Measurements from ENCODE around the gene ZYX. TPM values are rescaled to one million over a fixed set of nuclear protein-coding genes. Genes with fewer than 3 reads are reported as not detected.
A peak's percentile ranks its signal among the peaks of the same experiment; 100 is the strongest.

Gene ZYX
- polyA plus RNA-seq, 3 donors = 40.6 to 234 (median 200) TPM

GRCh38 chr7:143360788-143361551 lies 20.2 kb upstream of the ZYX start:
- 31 to 57% (median 52%) methylated on average over 19 of the region's 19 CpGs for WGBS, 3 donors
- no peak overlapping the region for H3K27ac ChIP-seq (ENCODE audit: low read depth, low read length)

DNA sequence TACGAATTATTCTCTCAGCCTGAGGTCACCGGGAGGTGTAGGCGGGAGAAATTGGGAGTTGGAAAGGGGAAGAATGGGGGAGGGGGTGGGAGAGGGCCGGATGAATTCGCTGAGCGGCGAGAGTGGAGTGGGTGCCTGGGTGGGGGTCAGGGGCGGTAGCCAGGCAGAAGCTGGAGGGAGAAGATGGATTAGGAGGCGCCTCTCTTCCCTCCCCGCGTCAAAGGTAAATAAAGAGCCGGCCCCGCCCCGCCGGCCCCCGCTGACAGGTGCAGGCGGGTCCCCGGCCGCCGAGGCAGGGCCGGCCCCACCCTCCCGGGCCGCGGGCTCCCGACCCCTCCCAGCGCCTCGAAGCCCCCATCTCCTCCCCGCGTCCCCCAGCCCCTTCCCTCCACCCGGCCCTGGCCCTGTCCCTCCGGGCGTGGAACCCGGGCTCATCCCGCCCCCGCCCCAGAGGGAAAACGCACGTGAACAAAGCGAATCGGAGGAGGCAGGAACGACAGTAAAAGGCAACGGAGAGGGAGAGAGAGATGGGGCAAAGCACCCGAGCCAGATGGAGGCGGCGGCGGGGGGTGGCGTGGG lies 19.5 kb upstream of the ZYX start:
- H3K27ac ChIP-seq (ENCODE audit: low read depth, low read length) = no peak overlapping the region
- 1 to 5% (median 4%) methylated on average over 41 to 46 of the region's 46 CpGs for WGBS, 3 donors

DNA sequence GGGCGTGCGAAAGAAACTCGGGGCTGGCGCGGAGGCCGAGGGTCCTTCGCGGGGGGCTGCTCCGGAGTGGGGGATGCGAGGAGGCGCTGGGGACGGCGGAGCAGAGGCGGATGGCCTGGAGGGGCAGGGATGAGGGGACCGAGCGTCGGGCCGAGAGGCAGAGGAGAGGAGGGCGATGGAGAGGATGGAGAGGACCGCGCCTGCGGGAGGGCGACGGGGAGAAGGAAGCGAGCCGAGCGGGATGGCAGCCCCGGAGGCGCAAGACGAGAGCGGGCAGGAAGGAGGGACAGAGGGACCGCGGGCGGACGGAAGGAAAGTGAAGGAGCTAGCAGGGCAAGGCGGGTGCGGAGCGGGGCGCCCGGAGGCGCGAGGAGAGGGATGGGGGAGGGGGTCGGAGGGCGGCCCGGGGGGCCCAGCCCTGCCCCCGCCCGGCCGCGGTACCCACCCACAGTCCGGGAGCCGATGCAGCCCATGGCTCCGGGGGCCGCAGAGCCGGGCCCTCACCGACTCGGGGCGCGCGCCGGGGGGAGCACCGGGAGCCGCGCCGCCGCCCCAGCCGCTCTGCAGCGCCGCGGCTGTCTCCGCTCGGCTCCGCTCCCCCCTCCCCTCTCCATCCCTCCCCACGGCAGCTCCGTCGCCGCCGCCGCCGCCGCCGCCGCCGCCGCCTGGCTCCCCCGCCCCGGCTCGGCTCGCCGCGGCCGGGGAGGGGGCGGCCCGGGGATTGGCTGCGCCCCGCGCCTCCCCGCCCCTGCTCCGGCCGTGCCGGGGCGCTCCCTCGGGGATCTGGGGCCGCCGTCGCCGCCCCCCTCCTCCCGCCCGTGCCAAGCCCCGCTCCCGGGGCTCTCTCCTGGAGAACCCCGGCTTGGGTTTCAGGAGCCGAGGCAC lies 18.8 kb upstream of the ZYX start, which contains the start of gene FAM131B:
Gene FAM131B, minus strand, starts transcription at position 583 of the 885 bp plus-strand sequence. Its CDS starts 110 bp downstream, at position 473.
- WGBS, 3 donors = 1 to 2% (median 1%) methylated on average over 41 to 103 of the region's 112 CpGs
- H3K27ac ChIP-seq (ENCODE audit: low read depth, low read length) = no peak within 1 kb of the TSS

GRCh38 chr7:143363016-143363937 lies 17.9 kb upstream of the ZYX start:
- H3K27ac ChIP-seq (ENCODE audit: low read depth, low read length) = no peak overlapping the region
- WGBS, 3 donors = 42 to 50% (median 50%) methylated on average over 19 of the region's 19 CpGs

GRCh38 chr7:143367972-143368371 lies 13.2 kb upstream of the ZYX start:
- H3K27ac ChIP-seq (ENCODE audit: low read depth, low read length) = no peak overlapping the region
- 83 to 90% (median 86%) methylated on average over 4 of the region's 4 CpGs for WGBS, 3 donors

DNA sequence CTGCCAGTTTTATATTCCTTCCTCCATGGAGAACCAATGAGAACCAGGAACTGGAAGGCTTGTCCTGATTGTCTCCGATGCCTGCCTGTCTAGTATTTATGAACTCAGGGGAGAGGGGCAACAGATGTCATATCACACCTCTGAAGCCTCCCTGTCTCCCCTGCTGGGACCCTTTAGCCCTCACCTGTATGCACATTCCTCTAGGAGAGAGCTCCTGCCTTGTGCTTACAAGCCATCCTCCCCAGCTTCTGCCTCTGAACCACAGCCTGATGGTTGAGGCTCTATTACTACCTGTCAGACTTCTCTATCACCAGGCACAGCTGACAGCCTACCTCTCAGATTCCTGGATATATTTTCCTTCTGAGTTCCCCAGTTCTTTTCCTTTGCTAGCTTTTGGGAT lies 12.8 kb upstream of the ZYX start:
- WGBS, 3 donors = 97 to 100% (median 100%) methylated on average over 1 of the region's 1 CpG
- no peak overlapping the region for H3K27ac ChIP-seq (ENCODE audit: low read depth, low read length)

GRCh38 chr7:143369678-143370651 lies 11.2 kb upstream of the ZYX start:
- H3K27ac ChIP-seq (ENCODE audit: low read depth, low read length) = no peak overlapping the region
- 78 to 87% (median 84%) methylated on average over 12 of the region's 12 CpGs for WGBS, 3 donors

- 39 to 47% (median 47%) methylated on average over 4 of the region's 4 CpGs for WGBS, 3 donors
- no peak overlapping the region for H3K27ac ChIP-seq (ENCODE audit: low read depth, low read length)
Observed at GRCh38 chr7:143372070-143372469, 9.1 kb upstream of the ZYX start.

- no peak overlapping the region for H3K27ac ChIP-seq (ENCODE audit: low read depth, low read length)
- WGBS, 3 donors = 83 to 92% (median 89%) methylated on average over 4 of the region's 4 CpGs
Observed at GRCh38 chr7:143373255-143373794, 7.8 kb upstream of the ZYX start.

DNA sequence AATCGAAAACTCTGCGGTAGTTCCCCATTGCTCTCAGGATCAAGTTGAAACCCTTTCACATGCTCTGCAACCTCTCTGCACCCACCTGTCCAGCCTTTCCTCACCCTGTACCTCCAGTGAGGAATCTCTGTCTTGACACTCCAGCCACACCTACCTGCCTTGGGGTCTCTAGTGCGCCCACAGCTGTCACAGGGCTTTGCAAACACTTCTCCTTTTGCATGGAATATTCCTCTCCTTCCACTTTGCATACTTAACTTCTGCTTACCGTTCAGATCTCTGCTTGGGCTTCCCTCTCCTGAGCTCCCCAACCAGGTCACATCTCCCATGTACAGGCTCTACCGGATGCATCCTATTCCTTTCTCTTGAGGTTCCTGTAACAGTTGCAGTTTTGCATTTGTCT lies 6.6 kb upstream of the ZYX start:
- WGBS, 3 donors = 55 to 84% (median 67%) methylated on average over 5 of the region's 5 CpGs

GRCh38 chr7:143375298-143376034 lies 5.7 kb upstream of the ZYX start:
- WGBS, 3 donors = 54 to 86% (median 60%) methylated on average over 7 of the region's 7 CpGs
- no peak overlapping the region for H3K27ac ChIP-seq (ENCODE audit: low read depth, low read length)

More for the DNA sequence above, 6.6 kb upstream of the ZYX start:
- H3K27ac ChIP-seq (ENCODE audit: low read depth, low read length) = no peak overlapping the region

DNA sequence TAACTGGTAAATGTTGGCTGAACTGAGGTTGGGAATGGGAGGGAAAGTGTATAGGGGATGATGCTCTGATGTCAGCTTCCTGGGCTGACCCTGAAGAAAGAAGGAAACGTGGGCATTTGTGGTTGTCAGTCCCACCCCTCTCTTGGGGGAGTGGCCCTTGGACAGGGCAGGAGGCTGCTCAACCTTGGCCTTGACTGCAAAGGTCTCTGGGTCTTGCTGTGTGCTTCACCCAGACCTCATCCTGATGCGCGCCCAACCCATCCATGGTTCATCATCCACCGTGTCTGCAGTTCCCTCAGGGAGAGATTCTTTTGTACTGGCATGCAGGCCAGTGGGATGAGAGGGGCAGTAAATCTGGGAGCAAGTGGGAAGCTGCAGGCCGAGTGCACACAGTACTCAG lies 4.7 kb upstream of the ZYX start:
- H3K27ac ChIP-seq (ENCODE audit: low read depth, low read length) = no peak overlapping the region
- WGBS, 3 donors = 69 to 74% (median 71%) methylated on average over 5 of the region's 5 CpGs

DNA sequence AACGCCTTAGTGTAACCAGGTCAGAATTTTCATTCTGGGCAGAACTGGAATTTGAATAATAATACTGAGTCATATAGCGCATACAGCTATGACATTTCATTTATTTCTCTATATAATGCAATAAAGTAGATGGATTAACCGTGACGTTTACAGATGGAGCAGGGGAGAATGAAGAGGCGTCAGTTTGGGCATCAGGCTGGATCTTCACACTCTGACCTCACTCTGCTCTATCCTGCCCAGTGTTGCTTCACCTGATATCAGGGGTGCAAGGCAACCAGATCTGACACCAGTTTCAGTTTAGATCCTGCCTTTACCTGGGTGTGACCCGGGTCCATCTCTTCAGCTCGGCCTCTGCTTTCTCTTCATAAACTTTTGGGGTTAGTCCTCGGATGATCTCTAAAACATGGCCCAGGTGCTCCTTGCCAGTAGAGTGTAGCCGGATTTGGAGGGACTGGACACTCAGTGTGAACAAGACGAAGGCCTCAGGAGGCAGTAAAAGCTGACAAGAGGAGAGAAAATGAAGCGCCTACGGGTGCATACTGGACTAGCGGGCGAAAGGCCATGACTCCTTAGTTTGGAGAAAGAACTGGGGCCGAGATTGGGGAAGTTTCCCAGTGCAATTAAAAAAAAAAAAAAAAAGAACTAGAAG lies 1.4 kb upstream of the ZYX start:
- H3K27ac ChIP-seq (ENCODE audit: low read depth, low read length) = peak overlapping the region; percentile 70
- WGBS, 3 donors = 23 to 36% (median 24%) methylated on average over 15 of the region's 15 CpGs

DNA sequence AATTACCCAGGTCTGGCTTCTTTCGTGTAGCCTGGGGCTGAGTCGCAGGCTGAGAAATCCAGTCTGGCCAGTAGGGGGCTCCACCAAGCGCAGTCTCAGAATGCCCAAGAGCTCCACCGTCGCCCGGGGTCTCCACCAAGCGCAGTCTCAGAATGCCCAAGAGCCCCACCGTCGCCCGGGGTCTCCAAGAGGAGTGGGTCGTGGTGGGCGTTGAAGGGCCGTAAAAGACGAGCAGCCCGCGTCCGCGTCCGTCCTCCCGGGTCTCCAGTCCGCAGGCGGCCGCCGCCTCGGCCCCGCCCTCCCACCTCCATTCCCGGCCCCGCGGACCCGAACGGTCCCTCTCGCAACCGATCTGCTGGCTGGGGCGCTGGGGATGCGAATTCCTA lies 892 bp upstream of the ZYX start:
- 0 to 1% (median 0%) methylated on average over 34 to 35 of the region's 35 CpGs for WGBS, 3 donors

GRCh38 chr7:143381427-143382125 lies 431 bp downstream of the ZYX start:
- 1 to 2% (median 1%) methylated on average over 55 to 64 of the region's 64 CpGs for WGBS, 3 donors
- peak overlapping the region; percentile 95 for H3K27ac ChIP-seq (ENCODE audit: low read depth, low read length)

More for the DNA sequence above, 892 bp upstream of the ZYX start:
- peak overlapping the region; percentile 95 for H3K27ac ChIP-seq (ENCODE audit: low read depth, low read length)

Data from adipose tissue (tissue), 3 donors.